ENCODE measurements around the gene CPEB3.
"Not testable (repeated sequence)": the region's sequence is repeated elsewhere in the genome, so short reads cannot be mapped to it uniquely, and the experiment has no call there.

The CPEB3 gene

DNA sequence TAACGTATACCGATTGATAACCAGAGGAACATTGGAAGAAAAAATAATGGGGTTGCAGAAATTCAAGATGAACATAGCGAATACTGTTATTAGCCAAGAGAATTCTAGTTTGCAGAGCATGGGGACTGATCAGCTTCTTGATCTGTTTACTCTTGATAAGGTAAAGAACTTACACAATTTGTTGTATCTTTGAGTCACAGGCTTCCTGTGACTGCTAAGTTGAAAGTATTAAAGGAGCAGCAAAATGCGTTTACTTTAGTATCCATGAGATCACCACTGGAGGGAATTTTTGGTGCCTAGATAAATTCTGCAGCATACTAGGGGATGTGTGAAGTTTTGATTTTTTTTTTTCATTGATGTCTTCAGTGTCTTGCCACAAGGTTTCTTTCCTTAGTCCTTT lies 263.7 kb downstream of the CPEB3 start:
- DNase-seq (ENCODE audit: low read depth), result no peak

DNA sequence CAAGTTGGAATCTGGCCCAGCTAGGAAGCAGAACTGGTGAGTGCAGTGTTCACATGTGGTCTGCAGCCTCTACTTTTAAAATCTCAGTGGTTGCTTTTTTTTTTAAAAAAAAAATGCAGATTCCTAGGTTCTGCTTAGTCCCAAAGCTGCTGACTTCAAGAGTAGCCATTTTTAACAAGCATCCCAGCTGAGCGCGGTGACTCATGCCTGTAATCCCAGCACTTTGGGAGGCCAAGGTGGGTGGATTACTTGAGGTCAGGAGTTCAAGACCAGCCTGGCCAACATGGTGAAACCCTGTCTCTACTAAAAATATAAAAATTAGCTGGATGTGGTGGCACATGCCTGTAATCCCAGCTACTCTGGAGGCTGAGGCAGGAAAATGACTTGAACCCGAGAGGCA lies 265.5 kb downstream of the CPEB3 start:
- DNase-seq (ENCODE audit: low read depth), result not testable (repeated sequence)

DNA sequence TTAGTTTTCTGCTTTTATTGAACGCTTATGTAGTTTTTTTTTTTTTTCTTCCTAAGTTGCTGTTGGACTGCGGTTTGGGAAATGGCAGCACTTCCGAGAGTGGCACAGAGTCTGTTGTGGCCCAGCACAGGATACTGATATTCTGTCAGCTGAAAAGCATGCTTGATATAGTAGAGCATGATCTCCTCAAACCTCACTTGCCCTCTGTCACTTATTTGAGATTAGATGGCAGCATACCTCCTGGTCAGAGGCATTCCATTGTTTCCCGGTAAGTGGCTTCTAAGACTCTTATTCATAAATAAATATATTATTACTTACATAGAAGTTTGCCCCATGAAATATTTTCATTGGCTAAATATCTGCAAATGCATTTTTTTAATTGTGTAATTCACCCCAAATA lies 266.2 kb downstream of the CPEB3 start:
- no peak for DNase-seq (ENCODE audit: low read depth)

DNA sequence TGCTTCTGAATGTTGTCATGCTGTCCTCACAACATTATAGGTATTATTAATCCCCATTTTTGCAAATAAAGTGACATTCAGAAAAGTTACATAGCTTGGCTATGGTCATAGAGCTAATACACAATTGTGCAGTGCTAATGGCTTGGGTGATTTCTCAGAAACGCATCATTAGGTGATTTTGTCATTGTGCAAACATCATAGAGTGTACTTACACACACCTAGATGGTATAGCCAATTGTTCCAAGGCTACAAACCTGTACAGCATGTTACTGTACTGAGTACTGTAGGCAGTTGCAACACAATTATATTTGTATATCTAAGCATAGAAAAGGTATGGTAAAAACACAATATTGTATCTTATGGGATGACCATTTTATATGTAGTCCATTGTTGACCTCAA lies 276.3 kb downstream of the CPEB3 start:
- DNase-seq (ENCODE audit: low read depth), result no peak

DNA sequence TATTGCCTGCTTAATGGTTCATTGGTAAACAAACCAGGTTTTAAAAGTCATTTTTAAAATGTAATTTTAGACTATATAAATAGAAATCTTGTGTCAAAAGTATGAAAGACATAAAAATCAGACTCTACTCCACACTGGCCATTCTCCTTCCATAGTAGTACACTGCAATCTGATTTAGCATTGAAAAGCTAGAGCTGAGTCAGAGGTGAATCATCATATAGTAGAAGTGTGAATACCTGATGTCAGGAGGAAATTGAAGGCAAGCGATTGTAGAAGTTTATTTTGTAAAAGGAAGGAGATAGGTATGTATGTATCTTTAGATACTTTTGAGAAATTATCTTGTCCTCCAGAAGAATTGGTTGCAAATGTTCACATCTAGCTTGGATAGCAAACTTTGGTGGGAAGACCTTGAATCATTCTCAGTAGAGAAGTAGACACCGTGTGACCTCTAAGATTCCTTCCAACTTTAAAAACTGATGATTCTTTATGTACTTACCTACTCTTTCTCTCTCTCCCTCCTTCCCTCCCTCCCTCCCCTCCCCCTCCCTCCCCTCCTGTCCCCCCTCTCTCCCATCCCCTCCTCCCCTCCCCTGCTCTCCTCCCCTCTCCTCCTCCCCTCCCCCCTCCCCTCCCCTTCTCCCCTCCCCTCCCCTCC lies 279.2 kb downstream of the CPEB3 start:
- no peak for DNase-seq (ENCODE audit: low read depth)

DNA sequence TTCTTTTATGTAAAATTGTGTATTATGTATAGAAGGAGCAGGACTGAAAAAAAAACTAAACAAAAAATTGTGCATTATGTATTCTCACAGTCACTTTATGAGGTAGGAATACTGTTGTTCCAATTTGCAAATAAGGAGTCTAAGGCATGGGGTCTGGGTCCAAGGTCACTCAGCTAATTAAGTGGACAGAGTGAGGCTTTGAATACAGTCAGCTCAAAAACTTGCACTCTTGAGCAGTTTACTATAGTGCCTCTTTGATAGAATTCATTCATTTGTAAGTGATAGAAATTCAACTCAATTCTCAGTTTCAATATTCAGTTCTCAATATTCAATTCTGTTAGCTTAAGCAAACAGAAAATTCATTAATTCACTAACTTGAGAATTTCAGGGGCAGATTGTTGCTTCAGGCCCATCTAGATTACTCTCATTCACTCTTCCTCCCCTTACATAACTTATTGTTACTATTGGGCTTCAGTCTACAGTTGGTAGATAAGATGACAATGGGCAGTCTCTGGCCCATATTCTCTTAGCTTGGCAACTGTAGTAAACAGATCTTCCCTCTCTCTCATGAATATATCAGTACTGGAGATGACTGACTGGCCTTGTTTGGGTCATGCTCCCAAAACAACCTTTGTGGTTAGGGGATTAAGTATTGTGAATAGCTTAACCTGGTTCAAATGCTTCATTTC lies 280.7 kb downstream of the CPEB3 start:
- no peak for DNase-seq (ENCODE audit: low read depth)

DNA sequence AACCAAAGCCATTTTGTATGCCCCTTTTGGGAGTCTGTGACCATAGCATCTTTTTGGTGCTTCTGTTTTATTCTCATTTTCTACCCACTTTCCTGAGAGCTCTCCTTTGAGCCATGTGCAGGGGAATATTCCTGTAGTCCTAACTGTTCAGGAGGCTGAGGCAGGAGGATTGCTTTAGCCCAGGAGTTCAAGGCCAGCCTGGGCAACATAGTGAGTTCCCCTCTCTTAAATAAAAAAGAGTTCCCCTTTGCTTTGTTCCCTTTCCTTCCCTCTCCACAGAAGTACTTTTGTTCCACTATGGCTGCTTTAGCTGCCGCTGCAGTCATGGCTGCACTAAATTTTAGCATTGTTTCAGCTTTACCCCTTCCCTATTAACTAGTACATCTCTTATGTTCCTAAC lies 281.4 kb downstream of the CPEB3 start:
- no peak for DNase-seq (ENCODE audit: low read depth)

DNA sequence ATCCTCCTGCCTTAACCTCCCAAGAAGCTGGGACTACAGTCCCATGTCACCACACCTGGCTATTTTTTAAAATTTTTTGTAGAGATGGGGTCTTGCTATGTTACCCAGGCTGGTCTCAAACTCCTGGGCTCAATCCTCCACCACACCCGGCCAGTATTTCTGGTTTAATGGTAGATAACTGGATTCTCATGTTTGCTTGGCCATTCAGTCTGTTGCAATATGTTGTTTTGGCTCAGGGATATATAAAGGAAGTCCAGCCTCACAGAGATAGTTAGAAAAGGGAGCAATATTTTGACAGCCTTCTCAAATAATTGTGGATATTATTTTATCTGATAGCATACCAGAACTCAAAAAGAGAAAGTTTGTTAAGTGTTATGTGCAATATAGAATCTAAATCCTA lies 284.9 kb downstream of the CPEB3 start:
- no peak for DNase-seq (ENCODE audit: low read depth)

DNA sequence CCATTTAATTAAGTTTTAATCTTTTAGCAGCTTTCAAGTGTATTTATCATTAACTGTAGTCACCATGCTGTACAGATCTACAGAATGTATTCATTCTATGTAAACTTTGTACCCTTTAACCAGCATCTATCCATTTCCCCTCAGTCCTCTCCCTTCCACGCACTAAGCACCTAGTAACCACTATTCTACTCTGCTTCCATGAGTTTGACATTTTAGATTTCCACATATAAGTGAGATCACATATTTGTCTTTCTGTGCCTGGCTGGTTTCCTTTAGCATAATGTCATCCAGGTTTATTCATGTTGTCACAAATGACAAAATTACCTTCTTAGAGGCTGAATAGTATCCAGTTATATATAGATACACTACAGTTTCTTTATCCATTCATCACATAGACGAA lies 287.6 kb downstream of the CPEB3 start:
- DNase-seq (ENCODE audit: low read depth), result no peak

DNA sequence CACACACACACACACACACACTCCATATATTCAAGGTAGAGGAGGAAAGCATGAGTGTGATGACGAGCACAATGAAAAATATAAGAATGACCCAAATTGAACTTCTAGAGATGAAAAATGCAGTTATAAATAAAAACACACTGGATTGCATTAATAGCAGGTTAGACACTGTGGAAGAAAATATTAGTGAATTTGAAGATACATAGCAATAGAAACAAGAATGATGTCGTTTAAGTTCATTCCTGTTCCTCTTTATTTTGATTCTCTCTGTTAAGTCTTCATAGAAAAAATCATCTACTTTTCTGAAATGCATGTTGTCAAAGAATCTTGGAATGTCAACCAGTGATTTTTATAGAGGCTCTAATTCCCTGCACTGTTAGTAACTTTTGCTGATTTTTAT lies 288.9 kb downstream of the CPEB3 start:
- no peak for DNase-seq (ENCODE audit: low read depth)

DNA sequence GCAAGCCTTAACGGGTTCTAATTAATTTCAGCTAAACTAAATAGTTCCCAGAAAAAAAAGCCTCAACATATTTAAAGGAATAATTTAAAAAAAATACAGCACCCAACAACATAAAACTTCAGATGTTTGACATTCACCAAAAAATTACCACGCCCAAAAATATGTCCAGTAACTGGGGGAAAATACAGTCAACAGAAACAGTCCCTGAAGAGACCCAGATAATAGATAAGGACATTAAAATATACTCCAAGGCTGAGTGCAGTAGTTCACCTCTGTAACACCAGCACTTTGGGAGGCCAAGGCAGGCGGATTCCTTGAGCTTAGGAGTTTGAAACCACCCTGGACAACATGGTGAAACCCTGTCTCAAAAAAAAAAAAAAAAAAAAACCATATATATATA lies 289.3 kb downstream of the CPEB3 start:
- no peak for DNase-seq (ENCODE audit: low read depth)

Measured in activated T-helper 1 cell treated with Interleukin-2 at 50 U/mL for 16 hours (primary cell).